Omental fat pad (tissue), 4 donors: ENCODE measurements around the gene ZNF608. TPM values are rescaled to one million over a fixed set of nuclear protein-coding genes. Genes with fewer than 3 reads are reported as not detected.

Source experiments
- ATAC-seq: fragments of 150-250 bp; one replicate; pipeline ENCODE4 v1.9.1; 2016; ENCODE audit warnings: mild to moderate bottlenecking, moderate library complexity; ENCODE audit not compliant: low FRiP score
- DNase-seq: peaks from one replicate; pipeline ENCODE4 v3.0.0-alpha.2; 2019; ENCODE audit warnings: low spot score
- total RNA-seq, 4 donors: library from RNA; depleted of rRNA; stranded (reverse); fragments of >200 nt; gene quantifications; one replicate each; pipeline ENCODE4 v1.1.0, GENCODE V29; 2016
- TF ChIP-seq, protein P1 (sequence below), 3 donors: fragments of 450-650 bp; IDR thresholded peaks; one replicate each; pipeline ENCODE4 v1.5.1; 2016 to 2017; ENCODE audit warnings: antibody characterized with exemption in 3 of 3, mild to moderate bottlenecking in 3 of 3, moderate library complexity in 2 of 3

ZNF608 gene
- total RNA-seq, 4 donors from 2014 or later = 14.8 to 26.2 (median 20.8) TPM

GRCh38 chr5:124700333-124700732 is 46.1 kb downstream of the ZNF608 start:
- DNase-seq (no peak), ATAC-seq (no peak)
- TF ChIP-seq, protein P1, sequence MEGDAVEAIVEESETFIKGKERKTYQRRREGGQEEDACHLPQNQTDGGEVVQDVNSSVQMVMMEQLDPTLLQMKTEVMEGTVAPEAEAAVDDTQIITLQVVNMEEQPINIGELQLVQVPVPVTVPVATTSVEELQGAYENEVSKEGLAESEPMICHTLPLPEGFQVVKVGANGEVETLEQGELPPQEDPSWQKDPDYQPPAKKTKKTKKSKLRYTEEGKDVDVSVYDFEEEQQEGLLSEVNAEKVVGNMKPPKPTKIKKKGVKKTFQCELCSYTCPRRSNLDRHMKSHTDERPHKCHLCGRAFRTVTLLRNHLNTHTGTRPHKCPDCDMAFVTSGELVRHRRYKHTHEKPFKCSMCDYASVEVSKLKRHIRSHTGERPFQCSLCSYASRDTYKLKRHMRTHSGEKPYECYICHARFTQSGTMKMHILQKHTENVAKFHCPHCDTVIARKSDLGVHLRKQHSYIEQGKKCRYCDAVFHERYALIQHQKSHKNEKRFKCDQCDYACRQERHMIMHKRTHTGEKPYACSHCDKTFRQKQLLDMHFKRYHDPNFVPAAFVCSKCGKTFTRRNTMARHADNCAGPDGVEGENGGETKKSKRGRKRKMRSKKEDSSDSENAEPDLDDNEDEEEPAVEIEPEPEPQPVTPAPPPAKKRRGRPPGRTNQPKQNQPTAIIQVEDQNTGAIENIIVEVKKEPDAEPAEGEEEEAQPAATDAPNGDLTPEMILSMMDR (IDR thresholded peaks at IDR 0.05) = no peak

GRCh38 chr5:124698770-124699169 is 47.7 kb downstream of the ZNF608 start:
- TF ChIP-seq, protein P1 (IDR thresholded peaks at IDR 0.05) = no peak
- ATAC-seq (no peak), DNase-seq (no peak)

DNA sequence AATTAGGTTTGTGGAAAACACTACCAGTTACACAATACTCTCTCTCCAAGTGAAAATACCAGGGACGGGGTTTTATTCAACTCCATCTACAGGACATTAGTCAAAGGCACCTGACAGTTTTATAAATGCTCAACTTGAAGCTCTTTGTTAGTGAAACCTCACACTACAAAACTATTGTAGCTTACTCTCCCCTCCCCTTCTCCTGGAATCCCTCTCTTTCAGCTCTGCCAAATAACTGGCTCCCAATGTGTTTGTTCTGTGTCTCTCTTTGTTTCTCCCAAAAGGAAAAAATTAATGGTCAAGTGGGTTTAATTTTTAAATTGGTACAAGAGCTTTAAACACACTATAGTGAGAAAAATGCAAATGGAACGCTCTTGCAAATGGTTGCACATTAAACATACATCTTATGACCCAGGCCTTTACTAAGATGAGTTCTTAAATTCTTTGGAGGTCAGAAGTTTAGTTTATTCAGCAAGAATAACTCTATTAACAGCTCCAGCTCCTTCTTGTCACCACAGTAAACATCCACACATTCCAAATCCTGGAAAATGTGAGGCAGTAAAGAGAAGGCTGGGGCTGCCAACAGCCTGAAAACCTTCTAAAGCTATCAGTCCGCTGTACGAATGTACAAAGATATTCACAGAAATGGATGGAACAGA is 48.4 kb downstream of the ZNF608 start:
- ATAC-seq = no peak

GRCh38 chr5:124697501-124697900 is 48.9 kb downstream of the ZNF608 start:
- DNase-seq (no peak), ATAC-seq (no peak)
- TF ChIP-seq, protein P1 (IDR thresholded peaks at IDR 0.05) = no peak

More for the DNA sequence above, 48.4 kb downstream of the ZNF608 start:
- TF ChIP-seq, protein P1 (IDR thresholded peaks at IDR 0.05) = no peak
- DNase-seq = no peak

GRCh38 chr5:124696898-124697297 is 49.5 kb downstream of the ZNF608 start:
- DNase-seq (no peak), ATAC-seq (no peak)
- TF ChIP-seq, protein P1 (IDR thresholded peaks at IDR 0.05) = no peak
